H1 (cell line): Measurements from ENCODE around the gene ZNF442.
"Not testable (repeated sequence)": the region's sequence is repeated elsewhere in the genome, so short reads cannot be mapped to it uniquely, and the experiment has no call there.

ENCODE experiments used
- CEBPB ChIP-seq: IDR thresholded peaks from 2 replicates; pipeline ENCODE4 v1.6.1; 2012; ENCODE audit warnings: low read depth, low read length
- CHD2 ChIP-seq: IDR thresholded peaks from 2 replicates; pipeline ENCODE4 v1.6.1; 2012; ENCODE audit warnings: low read length, improper control_type of control experiment
- CTCF ChIP-seq, 3 experiments: IDR thresholded peaks; 1 replicate in 2 of 3; 2 replicates in 1 of 3; pipeline versions ENCODE4 v1.5.1 to v1.6.1; 2011; ENCODE audit warnings: low read length in 3 of 3, mild to moderate bottlenecking in 3 of 3, inconsistent platforms in 2 of 3, low read depth in 1 of 3, moderate library complexity in 1 of 3; ENCODE audit not compliant: insufficient read depth in 1 of 3; ENCODE audit errors: control extremely low read depth in 1 of 3
- EZH2 ChIP-seq: fragments of 200-600 bp; sonication (generic); IDR thresholded peaks from 2 replicates; pipeline ENCODE4 v1.7.1; 2012; ENCODE audit warnings: low read depth, mild to moderate bottlenecking, moderate library complexity, low read length, inconsistent platforms; ENCODE audit not compliant: severe bottlenecking
- HDAC2 ChIP-seq, 2 experiments: fragments of 300-600 bp in 1 of 2; sonication (generic) in 1 of 2; IDR thresholded peaks; 2 replicates each; pipeline ENCODE4 v1.6.1; 2011 to 2012; ENCODE audit warnings: low read depth in 2 of 2, low read length in 2 of 2, mild to moderate bottlenecking in 2 of 2, moderate library complexity in 2 of 2, borderline replicate concordance in 1 of 2, inconsistent platforms in 1 of 2
- KDM1A ChIP-seq: fragments of 200-600, 300-600 bp; sonication (generic); IDR thresholded peaks from 2 replicates; pipeline ENCODE4 v1.7.1; 2016; ENCODE audit warnings: mild to moderate bottlenecking, low read length, borderline replicate concordance
- MAX ChIP-seq: IDR thresholded peaks from 2 replicates; pipeline ENCODE4 v1.6.1; 2012; ENCODE audit warnings: inconsistent platforms
- POLR2A ChIP-seq, 2 experiments: IDR thresholded peaks; 1 replicate in 1 of 2; 2 replicates in 1 of 2; pipeline ENCODE4 v1.6.1; 2011; ENCODE audit warnings: low read depth in 2 of 2, low read length in 2 of 2, mild to moderate bottlenecking in 2 of 2; ENCODE audit errors: control extremely low read depth in 1 of 2
- RAD21 ChIP-seq, 2 experiments: IDR thresholded peaks in 1 of 2; conservative IDR thresholded peaks in 1 of 2; 2 replicates each; pipeline ENCODE4 v1.6.1; 2011; ENCODE audit warnings: low read depth in 2 of 2, low read length in 2 of 2, improper control_type of control experiment in 1 of 2, inconsistent platforms in 1 of 2, mild to moderate bottlenecking in 1 of 2, moderate library complexity in 1 of 2
- TAF1 ChIP-seq: IDR thresholded peaks from 2 replicates; pipeline ENCODE4 v1.6.1; 2011; ENCODE audit warnings: mild to moderate bottlenecking, low read depth, low read length
- YY1 ChIP-seq: IDR thresholded peaks from 2 replicates; pipeline ENCODE4 v1.6.1; 2011; ENCODE audit warnings: low read depth, mild to moderate bottlenecking, low read length
- TF ChIP-seq, protein P1 (sequence below): IDR thresholded peaks from 2 replicates; pipeline ENCODE4 v1.6.1; 2011; ENCODE audit warnings: low read length, improper control_type of control experiment

DNA sequence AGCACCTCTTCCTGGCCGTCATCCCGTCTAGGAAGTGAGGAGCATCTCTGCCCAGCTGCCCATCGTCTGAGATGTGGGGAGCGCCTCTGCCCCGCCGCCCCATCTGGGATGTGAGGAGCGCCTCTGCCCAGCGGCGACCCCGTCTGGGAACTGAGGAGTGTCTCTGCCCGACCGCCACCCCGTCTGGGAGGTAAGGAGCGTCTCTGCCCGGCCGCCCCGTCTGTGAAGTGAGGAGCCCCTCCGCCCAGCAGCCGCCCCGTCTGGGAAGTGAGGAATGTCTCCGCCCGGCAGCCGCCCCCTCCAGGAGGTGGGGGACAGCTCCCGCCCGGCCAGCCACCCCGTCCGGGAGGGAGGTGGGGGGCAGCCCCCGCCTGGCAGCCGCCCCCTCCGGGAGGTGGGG lies 3.2 kb downstream of the ZNF442 start:
- TF ChIP-seq, protein P1, sequence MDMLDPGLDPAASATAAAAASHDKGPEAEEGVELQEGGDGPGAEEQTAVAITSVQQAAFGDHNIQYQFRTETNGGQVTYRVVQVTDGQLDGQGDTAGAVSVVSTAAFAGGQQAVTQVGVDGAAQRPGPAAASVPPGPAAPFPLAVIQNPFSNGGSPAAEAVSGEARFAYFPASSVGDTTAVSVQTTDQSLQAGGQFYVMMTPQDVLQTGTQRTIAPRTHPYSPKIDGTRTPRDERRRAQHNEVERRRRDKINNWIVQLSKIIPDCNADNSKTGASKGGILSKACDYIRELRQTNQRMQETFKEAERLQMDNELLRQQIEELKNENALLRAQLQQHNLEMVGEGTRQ: not testable (repeated sequence)
- TF ChIP-seq CHD2; MAX; CTCF (IDR thresholded peaks at IDR 0.05; ENCODE audit: control extremely low read depth in 1 of 3, insufficient read depth in 1 of 3, low read depth in 1 of 3, low read length in 3 of 3); KDM1A; POLR2A (IDR thresholded peaks at IDR 0.05; ENCODE audit: control extremely low read depth in 1 of 2, low read depth in 2 of 2, low read length in 2 of 2); CEBPB; YY1; RAD21 (IDR thresholded peaks at IDR 0.05 in 1 of 2, conservative IDR thresholded peaks at IDR 0.05 in 1 of 2; ENCODE audit: low read depth in 2 of 2, low read length in 2 of 2); EZH2; TAF1; HDAC2 (IDR thresholded peaks at IDR 0.05; ENCODE audit: borderline replicate concordance in 1 of 2, low read depth in 2 of 2, low read length in 2 of 2): not testable (repeated sequence)
